ENCODE results near the gene EFR3B.

EFR3B gene

GRCh38 chr2:25088817-25089516 is 47.1 kb downstream of the EFR3B start:
- TF ChIP-seq CREB1 (IDR thresholded peaks at IDR 0.05; ENCODE audit: low read depth) (no peak), TEAD4 (IDR thresholded peaks at IDR 0.05) (no peak), EGR1 (IDR thresholded peaks at IDR 0.05) (no peak), TCF12 (IDR thresholded peaks at IDR 0.05; ENCODE audit: low read depth) (no peak), USF1 (IDR thresholded peaks at IDR 0.05) (no peak), RAD21 (IDR thresholded peaks at IDR 0.05; ENCODE audit: low read depth) (no peak), CEBPB (IDR thresholded peaks at IDR 0.05) (no peak), NFIC (IDR thresholded peaks at IDR 0.05) (no peak), EP300 (IDR thresholded peaks at IDR 0.05; ENCODE audit: borderline replicate concordance) (no peak), ZBTB7A (IDR thresholded peaks at IDR 0.05; ENCODE audit: low read depth) (no peak), YY1 (IDR thresholded peaks at IDR 0.05; ENCODE audit: low read depth) (no peak), FOXM1 (IDR thresholded peaks at IDR 0.05; ENCODE audit: borderline replicate concordance, low read depth) (no peak), TAF1 (IDR thresholded peaks at IDR 0.05; ENCODE audit: low read depth) (no peak)
- TF ChIP-seq, protein P1, sequence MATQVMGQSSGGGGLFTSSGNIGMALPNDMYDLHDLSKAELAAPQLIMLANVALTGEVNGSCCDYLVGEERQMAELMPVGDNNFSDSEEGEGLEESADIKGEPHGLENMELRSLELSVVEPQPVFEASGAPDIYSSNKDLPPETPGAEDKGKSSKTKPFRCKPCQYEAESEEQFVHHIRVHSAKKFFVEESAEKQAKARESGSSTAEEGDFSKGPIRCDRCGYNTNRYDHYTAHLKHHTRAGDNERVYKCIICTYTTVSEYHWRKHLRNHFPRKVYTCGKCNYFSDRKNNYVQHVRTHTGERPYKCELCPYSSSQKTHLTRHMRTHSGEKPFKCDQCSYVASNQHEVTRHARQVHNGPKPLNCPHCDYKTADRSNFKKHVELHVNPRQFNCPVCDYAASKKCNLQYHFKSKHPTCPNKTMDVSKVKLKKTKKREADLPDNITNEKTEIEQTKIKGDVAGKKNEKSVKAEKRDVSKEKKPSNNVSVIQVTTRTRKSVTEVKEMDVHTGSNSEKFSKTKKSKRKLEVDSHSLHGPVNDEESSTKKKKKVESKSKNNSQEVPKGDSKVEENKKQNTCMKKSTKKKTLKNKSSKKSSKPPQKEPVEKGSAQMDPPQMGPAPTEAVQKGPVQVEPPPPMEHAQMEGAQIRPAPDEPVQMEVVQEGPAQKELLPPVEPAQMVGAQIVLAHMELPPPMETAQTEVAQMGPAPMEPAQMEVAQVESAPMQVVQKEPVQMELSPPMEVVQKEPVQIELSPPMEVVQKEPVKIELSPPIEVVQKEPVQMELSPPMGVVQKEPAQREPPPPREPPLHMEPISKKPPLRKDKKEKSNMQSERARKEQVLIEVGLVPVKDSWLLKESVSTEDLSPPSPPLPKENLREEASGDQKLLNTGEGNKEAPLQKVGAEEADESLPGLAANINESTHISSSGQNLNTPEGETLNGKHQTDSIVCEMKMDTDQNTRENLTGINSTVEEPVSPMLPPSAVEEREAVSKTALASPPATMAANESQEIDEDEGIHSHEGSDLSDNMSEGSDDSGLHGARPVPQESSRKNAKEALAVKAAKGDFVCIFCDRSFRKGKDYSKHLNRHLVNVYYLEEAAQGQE (IDR thresholded peaks at IDR 0.05; ENCODE audit: low read depth) = no peak
- TF ChIP-seq, protein P2, sequence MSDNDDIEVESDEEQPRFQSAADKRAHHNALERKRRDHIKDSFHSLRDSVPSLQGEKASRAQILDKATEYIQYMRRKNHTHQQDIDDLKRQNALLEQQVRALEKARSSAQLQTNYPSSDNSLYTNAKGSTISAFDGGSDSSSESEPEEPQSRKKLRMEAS (IDR thresholded peaks at IDR 0.05) = no peak

- TF ChIP-seq TAF1 (IDR thresholded peaks at IDR 0.05; ENCODE audit: low read depth) = no peak
- TF ChIP-seq CREB1 (IDR thresholded peaks at IDR 0.05; ENCODE audit: low read depth) = no peak
- no peak for TF ChIP-seq USF1 (IDR thresholded peaks at IDR 0.05)
- TF ChIP-seq FOXM1 (IDR thresholded peaks at IDR 0.05; ENCODE audit: borderline replicate concordance, low read depth) = no peak
- TF ChIP-seq CEBPB (IDR thresholded peaks at IDR 0.05) = no peak
- TF ChIP-seq EGR1 (IDR thresholded peaks at IDR 0.05) = no peak
- TF ChIP-seq, protein P2 (IDR thresholded peaks at IDR 0.05) = no peak
- TF ChIP-seq TEAD4 (IDR thresholded peaks at IDR 0.05) = no peak
- TF ChIP-seq, protein P1 (IDR thresholded peaks at IDR 0.05; ENCODE audit: low read depth) = no peak
Observed at GRCh38 chr2:25089605-25090315, 47.9 kb downstream of the EFR3B start.

- TF ChIP-seq CREB1 (IDR thresholded peaks at IDR 0.05; ENCODE audit: low read depth) (no peak), YY1 (IDR thresholded peaks at IDR 0.05; ENCODE audit: low read depth) (no peak), USF1 (IDR thresholded peaks at IDR 0.05) (no peak), RAD21 (IDR thresholded peaks at IDR 0.05; ENCODE audit: low read depth) (no peak)
- TF ChIP-seq, protein P2 (IDR thresholded peaks at IDR 0.05) = no peak
Observed at GRCh38 chr2:25090801-25091200, 48.9 kb downstream of the EFR3B start.

DNA sequence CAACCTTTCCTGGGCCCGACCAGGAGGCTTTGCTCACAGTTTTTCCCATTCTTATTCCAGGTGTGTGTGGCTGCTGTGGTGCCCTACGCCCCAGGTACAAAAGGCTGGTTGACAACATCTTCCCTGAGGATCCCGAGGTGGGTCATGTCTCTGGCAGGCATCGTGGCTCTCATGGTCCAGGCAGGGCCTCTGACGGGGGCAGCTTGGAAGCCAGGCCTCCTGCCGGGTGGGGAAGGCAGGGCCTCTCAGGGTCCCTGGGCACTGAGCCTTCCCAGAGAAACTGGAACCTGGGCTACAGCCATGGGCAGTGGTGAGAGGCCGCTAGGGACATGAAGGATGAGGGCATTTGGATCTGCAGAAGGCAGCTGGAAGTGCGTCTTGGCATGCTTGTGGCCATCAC is 49.4 kb downstream of the EFR3B start:
- no peak for TF ChIP-seq TCF12 (IDR thresholded peaks at IDR 0.05; ENCODE audit: low read depth)
- TF ChIP-seq CREB1 (IDR thresholded peaks at IDR 0.05; ENCODE audit: low read depth) = no peak
- TF ChIP-seq FOXM1 (IDR thresholded peaks at IDR 0.05; ENCODE audit: borderline replicate concordance, low read depth) = no peak
- TF ChIP-seq USF1 (IDR thresholded peaks at IDR 0.05) = no peak
- TF ChIP-seq EP300 (IDR thresholded peaks at IDR 0.05; ENCODE audit: borderline replicate concordance) = no peak
- no peak for TF ChIP-seq CEBPB (IDR thresholded peaks at IDR 0.05)
- no peak for TF ChIP-seq TAF1 (IDR thresholded peaks at IDR 0.05; ENCODE audit: low read depth)
- no peak for TF ChIP-seq YY1 (IDR thresholded peaks at IDR 0.05; ENCODE audit: low read depth)
- TF ChIP-seq, protein P1 (IDR thresholded peaks at IDR 0.05; ENCODE audit: low read depth) = no peak
- TF ChIP-seq, protein P2 (IDR thresholded peaks at IDR 0.05) = no peak
- no peak for TF ChIP-seq EGR1 (IDR thresholded peaks at IDR 0.05)
- TF ChIP-seq TEAD4 (IDR thresholded peaks at IDR 0.05) = no peak
- no peak for TF ChIP-seq RAD21 (IDR thresholded peaks at IDR 0.05; ENCODE audit: low read depth)
- TF ChIP-seq ZBTB7A (IDR thresholded peaks at IDR 0.05; ENCODE audit: low read depth) = no peak
- TF ChIP-seq NFIC (IDR thresholded peaks at IDR 0.05) = no peak
